GM12878 (cell line): ENCODE measurements around the gene MACROD2. TPM values are rescaled to one million over a fixed set of nuclear protein-coding genes. Genes with fewer than 3 reads are reported as not detected.

Source experiments
- ATAC-seq: fragments of 200-7000 bp; cut with Tn5 transposase; 3 replicates; pipeline ENCODE4 v1.9.1; 2020; ENCODE audit warnings: mild to moderate bottlenecking, moderate library complexity
- BruUV-seq: library from RNA; stranded (reverse); fragments of 400-500 nt; replicated peaks from 2 replicates; lab custom pipeline; 2021; lab: Mats Ljungman, UMichigan
- CTCF ChIA-PET: fragments of 300-600 bp; sonication (Branson Sonifier 250); formaldehyde crosslinking; extraction: SDS; loops from one replicate; lab custom pipeline; 2021; ENCODE audit warnings: inconsistent platforms; lab: Yijun Ruan, JAX
- POLR2A ChIA-PET: fragments of 350-600 bp; formaldehyde crosslinking; extraction: SDS; loops from one replicate; lab custom pipeline; 2021; ENCODE audit warnings: inconsistent platforms; lab: Charles Lee
- RAD21 ChIA-PET: fragments of 300-600 bp; sonication (Branson Sonifier 250); formaldehyde crosslinking; loops from one replicate; lab custom pipeline; 2023; ENCODE audit warnings: antibody characterized with exemption; ENCODE audit not compliant: unreplicated experiment; lab: Charles Lee
- SMC1A ChIA-PET: fragments of 300-600 bp; sonication (Branson Sonifier 250); formaldehyde crosslinking; loops from one replicate; lab custom pipeline; 2023; ENCODE audit not compliant: unreplicated experiment, uncharacterized antibody; lab: Charles Lee
- DNase-seq: peaks from one replicate; pipeline ENCODE4 v3.0.0-alpha.2; 2011; ENCODE audit warnings: low read depth, low spot score
- FAIRE-seq: peaks from 3 replicates; lab custom pipeline; 2011; peaks lifted over from hg19 to GRCh38; lab: Jason Lieb, UNC
- H2AFZ ChIP-seq: 2 replicates; pipeline ENCODE4 v1.6.0; 2011; ENCODE audit warnings: low read depth, low read length, control low read depth; ENCODE audit not compliant: control insufficient read depth
- H3K27ac ChIP-seq: 2 replicates; pipeline ENCODE4 v1.5.1; 2011; ENCODE audit warnings: control low read depth; ENCODE audit not compliant: control insufficient read depth, insufficient read depth
- H3K27me3 ChIP-seq, 2 experiments: replicated peaks in 1 of 2; 2 replicates each; pipeline versions ENCODE4 v1.6.0 to v1.6.1; 2011; ENCODE audit warnings: low read length in 1 of 2; ENCODE audit not compliant: control insufficient read depth in 2 of 2, insufficient read depth in 2 of 2
- H3K36me3 ChIP-seq, 2 experiments: 2 replicates each; pipeline ENCODE4 v1.5.1; 2011; ENCODE audit warnings: low read length in 1 of 2; ENCODE audit not compliant: control insufficient read depth in 2 of 2, insufficient read depth in 2 of 2
- H3K4me1 ChIP-seq: 2 replicates; pipeline ENCODE4 v1.6.1; 2011; ENCODE audit warnings: mild to moderate bottlenecking, low read length, moderate library complexity, mixed read lengths; ENCODE audit not compliant: control insufficient read depth, insufficient read depth
- H3K4me2 ChIP-seq: 2 replicates; pipeline ENCODE4 v1.6.0; 2011; ENCODE audit warnings: control low read depth; ENCODE audit not compliant: control insufficient read depth, insufficient read depth
- H3K4me3 ChIP-seq: fragments of 200-600 bp; sonication (generic); 2 replicates; pipeline ENCODE4 v1.5.1; 2016
- H3K79me2 ChIP-seq: 2 replicates; pipeline ENCODE4 v1.6.0; 2011; ENCODE audit warnings: low read length; ENCODE audit not compliant: control insufficient read depth, insufficient read depth
- H3K9ac ChIP-seq: 2 replicates; pipeline ENCODE4 v1.8.0; 2011; ENCODE audit warnings: low read length, control low read depth, mixed read lengths; ENCODE audit not compliant: control insufficient read depth, insufficient read depth
- H3K9me3 ChIP-seq: replicated peaks from 3 replicates; pipeline ENCODE4 v1.5.1; 2011; ENCODE audit warnings: mild to moderate bottlenecking, low read length; ENCODE audit not compliant: control insufficient read depth, insufficient read depth
- H4K20me1 ChIP-seq: 2 replicates; pipeline ENCODE4 v1.6.0; 2011; ENCODE audit not compliant: control insufficient read depth, insufficient read depth
- ASH2L ChIP-seq: fragments of 300-600, 200-600 bp; sonication (generic); IDR thresholded peaks from 2 replicates; pipeline ENCODE4 v1.6.1; 2017; ENCODE audit warnings: low read depth, mild to moderate bottlenecking, borderline replicate concordance
- CTCF ChIP-seq, 3 experiments: IDR thresholded peaks in 2 of 3; conservative IDR thresholded peaks in 1 of 3; 2 replicates each; pipeline ENCODE4 v1.5.1; 2011; ENCODE audit warnings: low read depth in 3 of 3, low read length in 3 of 3, mild to moderate bottlenecking in 3 of 3, control low read depth in 2 of 3, moderate library complexity in 2 of 3, inconsistent platforms in 1 of 3, mixed read lengths in 1 of 3; ENCODE audit not compliant: control insufficient read depth in 2 of 3, insufficient read depth in 1 of 3; ENCODE audit errors: extremely low read depth in 1 of 3
- KAT2A ChIP-seq: conservative IDR thresholded peaks from 2 replicates; pipeline ENCODE4 v1.6.1; 2011; ENCODE audit warnings: low read depth, low read length; ENCODE audit not compliant: control insufficient read depth
- MYB ChIP-seq: fragments of 150-350 bp; IDR thresholded peaks from 2 replicates; pipeline ENCODE4 v1.6.1; 2014; ENCODE audit warnings: mild to moderate bottlenecking, low read depth, low read length, borderline replicate concordance
- NRF1 ChIP-seq: conservative IDR thresholded peaks from 2 replicates; pipeline ENCODE4 v1.6.1; 2011; ENCODE audit warnings: mild to moderate bottlenecking, low read depth, low read length, improper control_type of control experiment
- POLR2A ChIP-seq: IDR thresholded peaks from 2 replicates; pipeline ENCODE4 v1.6.1; 2011; ENCODE audit warnings: low read depth, mild to moderate bottlenecking, low read length
- RAD21 ChIP-seq: IDR thresholded peaks from 2 replicates; pipeline ENCODE4 v1.6.1; 2011; ENCODE audit warnings: mild to moderate bottlenecking, low read depth, low read length, moderate library complexity; ENCODE audit not compliant: insufficient read depth
- RFX5 ChIP-seq: IDR thresholded peaks from 2 replicates; pipeline ENCODE4 v1.6.1; 2011; ENCODE audit warnings: low read depth, low read length, improper control_type of control experiment
- SIN3A ChIP-seq: IDR thresholded peaks from 2 replicates; pipeline ENCODE4 v1.6.1; 2012; ENCODE audit warnings: low read depth, low read length, improper control_type of control experiment
- SP1 ChIP-seq: IDR thresholded peaks from one replicate; pipeline ENCODE4 v1.6.1; 2011; ENCODE audit warnings: low read depth, low read length
- SPI1 ChIP-seq: IDR thresholded peaks from 2 replicates; pipeline ENCODE4 v1.6.1; 2011; ENCODE audit warnings: low read depth, mild to moderate bottlenecking, low read length, moderate library complexity, borderline replicate concordance; ENCODE audit not compliant: insufficient read depth
- SUZ12 ChIP-seq: fragments of 200-600 bp; sonication (generic); IDR thresholded peaks from one replicate; pipeline ENCODE4 v1.6.1; 2018; ENCODE audit warnings: antibody characterized with exemption, mild to moderate bottlenecking; ENCODE audit not compliant: unreplicated experiment
- TAF1 ChIP-seq: IDR thresholded peaks from 2 replicates; pipeline ENCODE4 v1.6.1; 2011; ENCODE audit warnings: mild to moderate bottlenecking, low read depth, low read length, borderline replicate concordance
- TBL1XR1 ChIP-seq: IDR thresholded peaks from 2 replicates; pipeline ENCODE4 v1.6.1; 2012; ENCODE audit warnings: low read depth, low read length, improper control_type of control experiment
- WGBS: methylation state at CpG from one replicate; pipeline ENCODE4 v1.1.6; 2016; ENCODE audit warnings: low lambda C conversion rate; ENCODE audit not compliant: insufficient replicate concordance, insufficient coverage; ENCODE audit errors: missing lambda C conversion rate; 5-methylcytosine and 5-hydroxymethylcytosine counted together
- in situ Hi-C: fragments of 300-500 bp; cut with MboI; formaldehyde crosslinking; loops from 9 replicates; pipeline ENCODE4 v1.14.3; 2018; ENCODE audit warnings: mixed read lengths
- intact Hi-C: fragments of 100-400 bp; cut with micrococcal nuclease; formaldehyde crosslinking; loops from one replicate; pipeline ENCODE4 v1.14.2; 2022; ENCODE audit not compliant: unreplicated experiment
- polyA plus RNA-seq, 11 experiments: library from polyadenylated mRNA; depleted of rRNA in 4 of 11; unstranded in 6 of 11; stranded (reverse) in 5 of 11; fragments of >200 nt; fragmentation: Nextera tagmentation in 4 of 11; fragmentation: Illumina TruSeq in 1 of 11; extraction: Ambion mirVana in 4 of 11; extraction: Trizol in 1 of 11; gene quantifications; 1 replicate in 1 of 11; 2 replicates in 10 of 11; pipeline versions ENCODE4 v1.2.1 to v1.2.3, GENCODE V29; 2011 to 2016; ENCODE audit warnings: inconsistent platforms in 2 of 11, missing spikeins in 2 of 11, low read depth in 1 of 11
- total RNA-seq, 4 experiments: library from RNA; depleted of rRNA in 3 of 4; stranded (reverse); fragments of >200 nt in 3 of 4; fragmentation: Illumina TruSeq in 1 of 4; extraction: Trizol in 1 of 4; gene quantifications; 2 replicates each; pipeline versions ENCODE4 v1.2.1 to v1.2.3, GENCODE V29; 2013 to 2021
- TF ChIP-seq, protein P1 (sequence below): fragments of 450-650 bp; IDR thresholded peaks from 2 replicates; pipeline ENCODE4 v1.6.1; 2017; ENCODE audit warnings: mild to moderate bottlenecking, low read depth, inconsistent platforms; ENCODE audit not compliant: poor library complexity, severe bottlenecking
- TF ChIP-seq, protein P2 (sequence below): fragments of 450-650 bp; IDR thresholded peaks from 2 replicates; pipeline ENCODE4 v1.6.1; 2016; ENCODE audit warnings: mild to moderate bottlenecking, moderate library complexity, borderline replicate concordance

Gene MACROD2
- total and polyA plus RNA-seq, 10 of the 15 experiments (the other 5 are each of a cell fraction or from before 2014, with no cell fraction given), result 1.1 to 21.5 (median 2.2) TPM

DNA sequence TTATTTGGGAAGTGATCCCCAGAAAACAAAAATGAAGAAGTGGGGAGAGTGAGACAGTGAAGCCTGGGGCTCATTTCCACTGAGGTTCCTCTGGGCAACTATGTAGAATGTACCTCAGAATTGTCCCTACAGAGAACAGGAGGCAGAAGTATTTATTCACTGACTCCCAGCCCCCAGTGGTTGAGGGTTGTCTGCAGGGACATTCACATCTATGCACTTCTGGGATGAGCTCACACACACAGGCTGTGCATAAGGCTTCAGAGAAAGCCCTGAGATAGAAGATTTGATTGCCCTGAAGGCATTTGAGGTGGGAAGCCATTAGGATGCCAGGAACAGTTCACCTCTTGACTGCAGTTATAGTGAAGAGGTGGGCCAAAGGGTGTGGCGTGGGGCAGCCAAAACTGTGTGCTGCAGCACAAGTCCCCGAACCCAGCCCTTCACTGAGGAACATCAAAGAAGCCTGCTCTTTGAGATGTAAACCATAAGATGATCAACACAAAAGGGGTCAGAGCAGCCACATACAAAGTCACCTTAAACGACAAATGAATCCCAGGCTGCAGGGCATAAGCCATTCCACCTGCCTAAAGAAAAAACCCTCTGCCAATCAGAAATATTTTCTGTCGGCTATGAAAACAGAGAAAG, 1195.9 kb downstream of the MACROD2 start:
- no peak for TF ChIP-seq CTCF (IDR thresholded peaks at IDR 0.05 in 2 of 3, conservative IDR thresholded peaks at IDR 0.05 in 1 of 3; ENCODE audit: control insufficient read depth in 2 of 3, extremely low read depth in 1 of 3, insufficient read depth in 1 of 3, low read depth in 3 of 3, low read length in 3 of 3)
- no peak for TF ChIP-seq KAT2A
- no peak for TF ChIP-seq SIN3A
- no peak for TF ChIP-seq SUZ12
- no peak for TF ChIP-seq ASH2L
- no peak for TF ChIP-seq RFX5
- no peak for TF ChIP-seq MYB
- no peak for TF ChIP-seq SPI1
- no peak for TF ChIP-seq POLR2A
- TF ChIP-seq TAF1, result no peak
- TF ChIP-seq NRF1, result no peak
- no peak for TF ChIP-seq RAD21
- TF ChIP-seq, protein P1, sequence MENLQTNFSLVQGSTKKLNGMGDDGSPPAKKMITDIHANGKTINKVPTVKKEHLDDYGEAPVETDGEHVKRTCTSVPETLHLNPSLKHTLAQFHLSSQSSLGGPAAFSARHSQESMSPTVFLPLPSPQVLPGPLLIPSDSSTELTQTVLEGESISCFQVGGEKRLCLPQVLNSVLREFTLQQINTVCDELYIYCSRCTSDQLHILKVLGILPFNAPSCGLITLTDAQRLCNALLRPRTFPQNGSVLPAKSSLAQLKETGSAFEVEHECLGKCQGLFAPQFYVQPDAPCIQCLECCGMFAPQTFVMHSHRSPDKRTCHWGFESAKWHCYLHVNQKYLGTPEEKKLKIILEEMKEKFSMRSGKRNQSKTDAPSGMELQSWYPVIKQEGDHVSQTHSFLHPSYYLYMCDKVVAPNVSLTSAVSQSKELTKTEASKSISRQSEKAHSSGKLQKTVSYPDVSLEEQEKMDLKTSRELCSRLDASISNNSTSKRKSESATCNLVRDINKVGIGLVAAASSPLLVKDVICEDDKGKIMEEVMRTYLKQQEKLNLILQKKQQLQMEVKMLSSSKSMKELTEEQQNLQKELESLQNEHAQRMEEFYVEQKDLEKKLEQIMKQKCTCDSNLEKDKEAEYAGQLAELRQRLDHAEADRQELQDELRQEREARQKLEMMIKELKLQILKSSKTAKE, result no peak
- TF ChIP-seq SP1, result no peak
- TF ChIP-seq, protein P2, sequence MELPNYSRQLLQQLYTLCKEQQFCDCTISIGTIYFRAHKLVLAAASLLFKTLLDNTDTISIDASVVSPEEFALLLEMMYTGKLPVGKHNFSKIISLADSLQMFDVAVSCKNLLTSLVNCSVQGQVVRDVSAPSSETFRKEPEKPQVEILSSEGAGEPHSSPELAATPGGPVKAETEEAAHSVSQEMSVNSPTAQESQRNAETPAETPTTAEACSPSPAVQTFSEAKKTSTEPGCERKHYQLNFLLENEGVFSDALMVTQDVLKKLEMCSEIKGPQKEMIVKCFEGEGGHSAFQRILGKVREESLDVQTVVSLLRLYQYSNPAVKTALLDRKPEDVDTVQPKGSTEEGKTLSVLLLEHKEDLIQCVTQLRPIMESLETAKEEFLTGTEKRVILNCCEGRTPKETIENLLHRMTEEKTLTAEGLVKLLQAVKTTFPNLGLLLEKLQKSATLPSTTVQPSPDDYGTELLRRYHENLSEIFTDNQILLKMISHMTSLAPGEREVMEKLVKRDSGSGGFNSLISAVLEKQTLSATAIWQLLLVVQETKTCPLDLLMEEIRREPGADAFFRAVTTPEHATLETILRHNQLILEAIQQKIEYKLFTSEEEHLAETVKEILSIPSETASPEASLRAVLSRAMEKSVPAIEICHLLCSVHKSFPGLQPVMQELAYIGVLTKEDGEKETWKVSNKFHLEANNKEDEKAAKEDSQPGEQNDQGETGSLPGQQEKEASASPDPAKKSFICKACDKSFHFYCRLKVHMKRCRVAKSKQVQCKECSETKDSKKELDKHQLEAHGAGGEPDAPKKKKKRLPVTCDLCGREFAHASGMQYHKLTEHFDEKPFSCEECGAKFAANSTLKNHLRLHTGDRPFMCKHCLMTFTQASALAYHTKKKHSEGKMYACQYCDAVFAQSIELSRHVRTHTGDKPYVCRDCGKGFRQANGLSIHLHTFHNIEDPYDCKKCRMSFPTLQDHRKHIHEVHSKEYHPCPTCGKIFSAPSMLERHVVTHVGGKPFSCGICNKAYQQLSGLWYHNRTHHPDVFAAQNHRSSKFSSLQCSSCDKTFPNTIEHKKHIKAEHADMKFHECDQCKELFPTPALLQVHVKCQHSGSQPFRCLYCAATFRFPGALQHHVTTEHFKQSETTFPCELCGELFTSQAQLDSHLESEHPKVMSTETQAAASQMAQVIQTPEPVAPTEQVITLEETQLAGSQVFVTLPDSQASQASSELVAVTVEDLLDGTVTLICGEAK, result no peak
- TF ChIP-seq TBL1XR1, result no peak
- Histone ChIP-seq H3K4me3 (no peak overlapping the region), H2AFZ (no peak overlapping the region), H3K4me1 (no peaks in the 10 kb centered on the region), H3K27ac (no peak overlapping the region), H3K9ac (no peak overlapping the region), H3K36me3 (no peaks in the 10 kb centered on the region), H3K79me2 (no peaks in the 10 kb centered on the region), H3K4me2 (no peak overlapping the region), H3K27me3 (no peaks in the 10 kb centered on the region), H3K9me3 (no peaks in the 10 kb centered on the region), H4K20me1 (no peaks in the 10 kb centered on the region)
- no peak for DNase-seq
- no peak for FAIRE-seq
- 17% methylated on average over 4 of the region's 4 CpGs for WGBS
- BruUV-seq, result no TSS peak
- in situ Hi-C loops (no loop called here), intact Hi-C loops (no loop called here)
- ChIA-PET CTCF (no interaction called here), SMC1A (no interaction called here), POLR2A (no interaction called here), RAD21 (no interaction called here)
- ATAC-seq, result no peak
